Measurements from ENCODE around the gene FBXO3.
"Not testable (repeated sequence)": the region's sequence is repeated elsewhere in the genome, so short reads cannot be mapped to it uniquely, and the experiment has no call there.

Gene FBXO3

GRCh38 chr11:33730716-33731115 lies 43.6 kb downstream of the FBXO3 start:
- FAIRE-seq: no peak
- no peak for TF ChIP-seq POLR2A (IDR thresholded peaks at IDR 0.05; ENCODE audit: low read depth, low read length)

GRCh38 chr11:33729072-33729664 lies 45.2 kb downstream of the FBXO3 start:
- not testable (repeated sequence) for FAIRE-seq; DNase-seq (ENCODE audit: insufficient read length, low spot score)

More at GRCh38 chr11:33730716-33731115, 43.6 kb downstream of the FBXO3 start:
- DNase-seq (ENCODE audit: insufficient read length, low spot score): no peak

GRCh38 chr11:33727539-33727938 lies 46.8 kb downstream of the FBXO3 start:
- not testable (repeated sequence) for FAIRE-seq; DNase-seq (ENCODE audit: insufficient read length, low spot score)

GRCh38 chr11:33725496-33725895 lies 48.8 kb downstream of the FBXO3 start:
- TF ChIP-seq POU2F2 (IDR thresholded peaks at IDR 0.05; ENCODE audit: low read depth, low read length): no peak
- TF ChIP-seq POLR2A (IDR thresholded peaks at IDR 0.05; ENCODE audit: low read depth, low read length): no peak
- no peak for TF ChIP-seq TAF1 (IDR thresholded peaks at IDR 0.05; ENCODE audit: low read depth, low read length)
- TF ChIP-seq PAX5 (IDR thresholded peaks at IDR 0.05; ENCODE audit: insufficient read depth, low read length, severe bottlenecking): no peak
- DNase-seq (ENCODE audit: insufficient read length, low spot score): no peak
- FAIRE-seq: no peak

GRCh38 chr11:33724644-33725035 lies 49.7 kb downstream of the FBXO3 start:
- DNase-seq (ENCODE audit: insufficient read length, low spot score) (no peak), FAIRE-seq (no peak)
- TF ChIP-seq POLR2AphosphoS5 (IDR thresholded peaks at IDR 0.05; ENCODE audit: low read depth, low read length): no peak
- no peak for TF ChIP-seq POU2F2 (IDR thresholded peaks at IDR 0.05; ENCODE audit: low read depth, low read length)
- TF ChIP-seq SPI1 (IDR thresholded peaks at IDR 0.05; ENCODE audit: low read depth, low read length): no peak
- TF ChIP-seq PAX5 (IDR thresholded peaks at IDR 0.05; ENCODE audit: insufficient read depth, low read length, severe bottlenecking): no peak
- TF ChIP-seq TAF1 (IDR thresholded peaks at IDR 0.05; ENCODE audit: low read depth, low read length): no peak
- no peak for TF ChIP-seq POLR2A (IDR thresholded peaks at IDR 0.05; ENCODE audit: low read depth, low read length)

- DNase-seq (ENCODE audit: insufficient read length, low spot score) (no peak), FAIRE-seq (no peak)
- no peak for TF ChIP-seq POLR2AphosphoS5 (IDR thresholded peaks at IDR 0.05; ENCODE audit: low read depth, low read length)
- no peak for TF ChIP-seq PAX5 (IDR thresholded peaks at IDR 0.05; ENCODE audit: insufficient read depth, low read length, severe bottlenecking)
- no peak for TF ChIP-seq SPI1 (IDR thresholded peaks at IDR 0.05; ENCODE audit: low read depth, low read length)
- no peak for TF ChIP-seq TAF1 (IDR thresholded peaks at IDR 0.05; ENCODE audit: low read depth, low read length)
Observed at GRCh38 chr11:33723238-33723881, 51.0 kb downstream of the FBXO3 start.

GRCh38 chr11:33722590-33723234 lies 51.6 kb downstream of the FBXO3 start:
- no peak for TF ChIP-seq POLR2AphosphoS5 (IDR thresholded peaks at IDR 0.05; ENCODE audit: low read depth, low read length)
- 0 out of 2 replicates have a peak, but pooled peaks have one; percentile 35 for TF ChIP-seq POLR2A (IDR thresholded peaks at IDR 0.05; ENCODE audit: low read depth, low read length)
- TF ChIP-seq SPI1 (IDR thresholded peaks at IDR 0.05; ENCODE audit: low read depth, low read length): no peak
- peak; percentile 26 for FAIRE-seq
- DNase-seq (ENCODE audit: insufficient read length, low spot score): no peak

- TF ChIP-seq SPI1 (IDR thresholded peaks at IDR 0.05; ENCODE audit: low read depth, low read length) (no peak), POLR2AphosphoS5 (IDR thresholded peaks at IDR 0.05; ENCODE audit: low read depth, low read length) (no peak), TAF1 (IDR thresholded peaks at IDR 0.05; ENCODE audit: low read depth, low read length) (no peak), PAX5 (IDR thresholded peaks at IDR 0.05; ENCODE audit: insufficient read depth, low read length, severe bottlenecking) (no peak), POU2F2 (IDR thresholded peaks at IDR 0.05; ENCODE audit: low read depth, low read length) (no peak), POLR2A (IDR thresholded peaks at IDR 0.05; ENCODE audit: low read depth, low read length) (no peak)
- DNase-seq (ENCODE audit: insufficient read length, low spot score): no peak
- no peak for FAIRE-seq
Observed at GRCh38 chr11:33721984-33722383, 52.3 kb downstream of the FBXO3 start.

- FAIRE-seq: no peak
- DNase-seq (ENCODE audit: insufficient read length, low spot score): no peak
- no peak for TF ChIP-seq TAF1 (IDR thresholded peaks at IDR 0.05; ENCODE audit: low read depth, low read length)
- TF ChIP-seq POU2F2 (IDR thresholded peaks at IDR 0.05; ENCODE audit: low read depth, low read length): no peak
- TF ChIP-seq POLR2A (IDR thresholded peaks at IDR 0.05; ENCODE audit: low read depth, low read length): no peak
- TF ChIP-seq SPI1 (IDR thresholded peaks at IDR 0.05; ENCODE audit: low read depth, low read length): no peak
- no peak for TF ChIP-seq POLR2AphosphoS5 (IDR thresholded peaks at IDR 0.05; ENCODE audit: low read depth, low read length)
- TF ChIP-seq PAX5 (IDR thresholded peaks at IDR 0.05; ENCODE audit: insufficient read depth, low read length, severe bottlenecking): no peak
Observed at GRCh38 chr11:33721426-33721825, 52.9 kb downstream of the FBXO3 start.

- no peak for FAIRE-seq
- TF ChIP-seq SPI1 (IDR thresholded peaks at IDR 0.05; ENCODE audit: low read depth, low read length) (no peak), PAX5 (IDR thresholded peaks at IDR 0.05; ENCODE audit: insufficient read depth, low read length, severe bottlenecking) (no peak), POLR2A (IDR thresholded peaks at IDR 0.05; ENCODE audit: low read depth, low read length) (no peak), TAF1 (IDR thresholded peaks at IDR 0.05; ENCODE audit: low read depth, low read length) (no peak), POU2F2 (IDR thresholded peaks at IDR 0.05; ENCODE audit: low read depth, low read length) (no peak), POLR2AphosphoS5 (IDR thresholded peaks at IDR 0.05; ENCODE audit: low read depth, low read length) (no peak)
- no peak for DNase-seq (ENCODE audit: insufficient read length, low spot score)
Observed at GRCh38 chr11:33719587-33719986, 54.7 kb downstream of the FBXO3 start.

Data from GM12891 (cell line).